Activated T-cell treated with anti-CD3 and anti-CD28 coated beads, Interleukin-2, amount 50 U/mL, for 4 hours (primary cell): Measurements from ENCODE around the gene PGPEP1. TPM values are rescaled to one million over a fixed set of nuclear protein-coding genes. Genes with fewer than 3 reads are reported as not detected.

Experiments used
- ATAC-seq, 2 donors: fragments of 200-7000 bp; cut with Tn5 transposase; one replicate each; pipeline ENCODE4 v1.10.0; 2021
- DNase-seq: peaks from one replicate; pipeline ENCODE4 v3.0.0-alpha.2; 2020
- H3K27me3 Mint-ChIP-seq: one replicate; pipeline ENCODE4 v1.8.0; 2021; ENCODE audit warnings: low read depth, mixed read lengths
- H3K36me3 Mint-ChIP-seq: one replicate; pipeline ENCODE4 v1.8.0; 2022; ENCODE audit warnings: mixed read lengths; ENCODE audit not compliant: insufficient read depth
- H3K4me1 Mint-ChIP-seq: one replicate; pipeline ENCODE4 v1.8.0; 2021; ENCODE audit warnings: low read depth, mixed read lengths
- H3K4me3 Mint-ChIP-seq: one replicate; pipeline ENCODE4 v1.8.0; 2021; ENCODE audit warnings: mild to moderate bottlenecking, moderate library complexity, mixed read lengths
- H3K9me3 Mint-ChIP-seq: one replicate; pipeline ENCODE4 v1.8.0; 2021; ENCODE audit warnings: mixed read lengths
- total RNA-seq, 3 donors: library from RNA; stranded (reverse); gene quantifications; one replicate each; pipeline ENCODE4 v1.2.1, GENCODE V29; 2021

PGPEP1 gene
- total RNA-seq, 3 donors from 2014 or later, result 12.8 to 14.7 (median 13.0) TPM

- Mint-ChIP-seq H3K4me3 (no peak overlapping the region), H3K9me3 (no peaks in the 10 kb centered on the region), H3K36me3 (peaks cover 1% of the 10 kb centered on the region), H3K4me1 (peaks cover 57% of the 10 kb centered on the region), H3K27me3 (no peaks in the 10 kb centered on the region)
- ATAC-seq (no peak), DNase-seq (no peak)
These were observed 38.7 kb upstream of the PGPEP1 start for GRCh38 chr19:18301718-18302111.

GRCh38 chr19:18304208-18304457 is 36.3 kb upstream of the PGPEP1 start:
- Mint-ChIP-seq H3K27me3 (no peaks in the 10 kb centered on the region), H3K4me1 (peaks cover 52% of the 10 kb centered on the region), H3K36me3 (peaks cover 7% of the 10 kb centered on the region), H3K9me3 (no peaks in the 10 kb centered on the region), H3K4me3 (peak overlapping the region; percentile 90)
- peak; percentile 8 to 12 for ATAC-seq
- DNase-seq, result no peak

GRCh38 chr19:18304458-18305310 is 35.7 kb upstream of the PGPEP1 start:
- peaks cover 7% of the 10 kb centered on the region for H3K36me3 Mint-ChIP-seq
- peaks cover 51% of the 10 kb centered on the region for H3K4me1 Mint-ChIP-seq
- peak overlapping the region; percentile 90 for H3K4me3 Mint-ChIP-seq
- no peaks in the 10 kb centered on the region for H3K9me3 Mint-ChIP-seq
- ATAC-seq (peak; percentile 86 to 87), DNase-seq (peak; percentile 84)
- H3K27me3 Mint-ChIP-seq, result no peaks in the 10 kb centered on the region

GRCh38 chr19:18306209-18306887 is 34.0 kb upstream of the PGPEP1 start:
- Mint-ChIP-seq H3K36me3 (peaks cover 7% of the 10 kb centered on the region), H3K9me3 (no peaks in the 10 kb centered on the region)

GRCh38 chr19:18306888-18307260 is 33.5 kb upstream of the PGPEP1 start:
- no peak for DNase-seq
- no peaks in the 10 kb centered on the region for H3K9me3 Mint-ChIP-seq
- peaks cover 7% of the 10 kb centered on the region for H3K36me3 Mint-ChIP-seq
- peaks cover 47% of the 10 kb centered on the region for H3K4me1 Mint-ChIP-seq
- no peak for ATAC-seq
- H3K4me3 Mint-ChIP-seq, result peak overlapping the region; percentile 33
- no peaks in the 10 kb centered on the region for H3K27me3 Mint-ChIP-seq

More at GRCh38 chr19:18306209-18306887, 34.0 kb upstream of the PGPEP1 start:
- ATAC-seq, result no peak
- H3K27me3 Mint-ChIP-seq, result no peaks in the 10 kb centered on the region
- no peak for DNase-seq
- peak overlapping the region; percentile 33 for H3K4me3 Mint-ChIP-seq
- peaks cover 51% of the 10 kb centered on the region for H3K4me1 Mint-ChIP-seq

DNA sequence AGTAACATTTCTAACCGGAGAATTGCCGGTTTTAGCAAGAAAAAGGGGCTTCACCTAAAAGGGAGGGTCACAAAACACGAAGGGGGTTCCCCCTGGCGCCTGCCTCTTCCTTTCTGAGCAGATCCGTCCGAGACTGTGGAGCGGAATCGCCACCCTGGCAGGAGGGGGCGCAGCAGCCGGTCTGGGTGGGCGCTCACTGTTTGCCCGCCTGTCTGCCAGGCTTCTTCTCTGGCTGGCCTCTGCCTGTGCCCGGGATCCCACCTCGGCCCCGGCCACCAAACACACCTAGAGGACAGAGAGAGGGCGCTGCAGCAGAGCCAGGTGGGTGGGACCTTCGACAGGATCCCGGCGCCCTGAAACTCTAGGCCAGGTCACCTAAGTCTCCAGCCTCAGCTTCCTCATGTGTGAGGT is 33.1 kb upstream of the PGPEP1 start:
- no peaks in the 10 kb centered on the region for H3K9me3 Mint-ChIP-seq
- H3K4me3 Mint-ChIP-seq, result peak overlapping the region; percentile 31
- no peaks in the 10 kb centered on the region for H3K27me3 Mint-ChIP-seq
- DNase-seq, result no peak
- H3K4me1 Mint-ChIP-seq, result peaks cover 44% of the 10 kb centered on the region
- H3K36me3 Mint-ChIP-seq, result peaks cover 7% of the 10 kb centered on the region
- ATAC-seq, result no peak

- Mint-ChIP-seq H3K27me3 (no peaks in the 10 kb centered on the region), H3K36me3 (peaks cover 11% of the 10 kb centered on the region), H3K9me3 (no peaks in the 10 kb centered on the region), H3K4me3 (no peak overlapping the region), H3K4me1 (peaks cover 42% of the 10 kb centered on the region)
- DNase-seq (no peak), ATAC-seq (no peak)
These were observed 32.1 kb upstream of the PGPEP1 start for GRCh38 chr19:18308051-18308947.

- H3K4me1 Mint-ChIP-seq, result peaks cover 36% of the 10 kb centered on the region
- no peak for ATAC-seq
- no peaks in the 10 kb centered on the region for H3K9me3 Mint-ChIP-seq
- DNase-seq, result no peak
- H3K27me3 Mint-ChIP-seq, result no peaks in the 10 kb centered on the region
- no peak overlapping the region for H3K4me3 Mint-ChIP-seq
- H3K36me3 Mint-ChIP-seq, result peaks cover 11% of the 10 kb centered on the region
These were observed 31.5 kb upstream of the PGPEP1 start for GRCh38 chr19:18308948-18309325.

DNA sequence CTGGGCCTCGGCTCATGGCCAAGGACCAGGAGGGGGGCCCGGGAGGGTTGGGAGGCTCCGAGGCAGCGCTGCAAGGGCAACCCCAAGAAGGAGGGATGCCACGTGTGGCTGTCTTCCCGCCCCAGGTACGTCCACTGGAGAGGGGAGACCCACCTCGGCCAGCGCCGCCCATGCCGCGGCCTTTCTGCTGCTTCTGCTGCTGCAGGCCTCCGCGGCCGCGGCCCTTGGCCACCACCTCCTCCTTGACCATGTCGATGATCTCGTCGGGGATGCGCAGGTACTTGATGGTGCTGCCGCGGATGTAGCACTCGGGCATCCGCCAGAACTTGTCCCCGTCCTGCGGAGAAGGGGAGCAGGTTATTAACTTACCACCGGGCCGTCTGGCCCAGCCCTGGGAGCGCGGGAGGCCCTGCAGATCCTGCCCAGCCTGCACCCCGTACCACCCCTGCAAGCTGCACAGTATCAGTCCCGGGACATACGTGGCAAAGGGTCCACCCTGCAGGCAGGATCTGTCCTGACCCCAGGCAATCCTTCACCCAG is 30.8 kb upstream of the PGPEP1 start:
- peaks cover 30% of the 10 kb centered on the region for H3K4me1 Mint-ChIP-seq
- DNase-seq (no peak), ATAC-seq (no peak)
- H3K36me3 Mint-ChIP-seq, result peaks cover 13% of the 10 kb centered on the region
- H3K9me3 Mint-ChIP-seq, result no peaks in the 10 kb centered on the region
- no peak overlapping the region for H3K4me3 Mint-ChIP-seq
- H3K27me3 Mint-ChIP-seq, result no peaks in the 10 kb centered on the region

DNA sequence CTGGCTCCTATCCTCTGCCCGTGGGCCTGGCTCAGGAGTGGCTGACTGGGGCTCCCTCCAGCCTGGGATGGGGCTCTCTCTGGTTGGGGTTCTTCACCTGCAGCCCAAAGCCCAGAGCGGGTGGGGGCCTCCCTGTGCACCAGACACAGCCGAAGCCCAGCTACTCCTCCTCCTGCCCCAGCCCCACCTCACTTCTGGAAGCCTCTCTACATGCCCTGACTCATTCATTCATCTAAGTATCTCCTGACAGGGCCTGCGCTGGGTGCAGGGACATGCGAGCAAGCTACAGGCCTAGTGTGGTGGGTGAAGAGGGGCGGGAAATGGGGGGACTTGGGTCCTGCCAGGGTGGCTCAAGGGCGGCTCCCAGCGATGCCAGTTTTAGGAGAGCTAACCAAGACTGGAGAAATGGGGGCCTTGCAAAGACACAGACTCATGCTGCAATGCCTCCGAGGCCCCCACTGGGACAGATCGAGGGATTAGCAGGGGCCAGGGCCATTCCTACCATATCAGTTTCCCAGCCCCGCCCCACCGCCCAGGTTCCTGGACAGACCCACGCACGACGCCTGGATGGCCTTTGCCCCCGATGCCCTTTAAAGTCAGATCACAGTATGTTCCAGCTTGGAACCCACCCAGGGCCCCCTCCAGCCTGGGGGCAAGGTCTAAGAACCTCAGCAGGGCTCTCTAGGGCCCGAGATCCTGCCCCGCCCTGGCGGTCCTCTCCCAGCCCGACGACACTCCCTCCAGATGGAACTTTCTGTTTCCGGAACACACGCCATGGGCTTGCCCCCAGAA is 30.1 kb upstream of the PGPEP1 start:
- Mint-ChIP-seq H3K9me3 (no peaks in the 10 kb centered on the region), H3K4me3 (no peak overlapping the region), H3K27me3 (no peaks in the 10 kb centered on the region), H3K4me1 (peaks cover 23% of the 10 kb centered on the region), H3K36me3 (peaks cover 13% of the 10 kb centered on the region)
- no peak for DNase-seq
- no peak for ATAC-seq

DNA sequence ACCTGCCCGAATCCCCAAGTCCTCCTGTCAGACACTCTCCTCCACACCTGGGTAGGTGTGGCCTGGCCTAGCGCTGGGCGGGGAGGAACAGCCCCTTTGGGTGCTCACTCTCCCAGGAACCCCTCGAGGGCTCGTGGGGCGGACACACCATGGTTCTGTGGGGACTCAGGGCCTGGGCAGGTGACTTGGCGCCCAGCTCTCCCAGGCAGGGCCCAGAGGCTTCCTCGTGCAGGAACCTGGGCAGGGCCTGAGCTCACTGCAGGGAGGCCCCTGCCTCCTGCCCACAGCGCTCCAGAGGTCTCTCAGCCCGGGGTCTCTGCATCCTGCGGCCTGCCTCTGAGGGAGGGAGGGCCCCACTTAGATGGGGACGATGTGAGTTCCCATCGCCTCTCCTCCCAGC is 29.4 kb upstream of the PGPEP1 start:
- Mint-ChIP-seq H3K9me3 (no peaks in the 10 kb centered on the region), H3K4me3 (no peak overlapping the region), H3K4me1 (peaks cover 18% of the 10 kb centered on the region), H3K36me3 (peaks cover 13% of the 10 kb centered on the region), H3K27me3 (no peaks in the 10 kb centered on the region)
- no peak for ATAC-seq
- no peak for DNase-seq

DNA sequence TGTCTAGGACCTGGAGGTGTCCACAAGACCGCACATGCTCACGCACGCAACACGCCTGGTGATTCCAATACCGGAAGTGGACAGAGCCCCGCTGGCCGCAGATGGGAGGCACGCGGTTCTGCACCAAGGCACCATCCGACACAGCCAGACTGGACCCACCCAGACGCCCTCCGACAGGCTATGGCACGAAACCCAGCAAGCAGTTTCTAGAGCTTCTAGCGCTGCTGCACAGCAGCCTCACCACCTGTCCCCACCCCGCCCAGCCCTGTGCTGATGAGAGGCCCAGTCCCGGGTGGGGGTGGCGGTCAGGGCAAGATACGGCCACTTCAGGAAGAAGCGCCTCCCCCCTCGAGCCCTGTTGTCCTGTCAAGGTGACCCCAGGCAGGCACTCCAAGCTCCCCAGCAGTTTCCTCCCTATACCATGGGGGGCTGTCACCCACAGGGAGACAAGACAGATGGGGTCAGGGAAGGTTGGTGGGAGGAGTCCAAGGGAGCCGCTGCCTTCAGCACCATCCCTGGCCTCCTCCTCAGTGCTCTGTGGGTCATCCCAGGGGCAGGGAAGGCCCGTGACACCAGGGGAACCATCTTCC is 28.8 kb upstream of the PGPEP1 start:
- no peaks in the 10 kb centered on the region for H3K9me3 Mint-ChIP-seq

DNA sequence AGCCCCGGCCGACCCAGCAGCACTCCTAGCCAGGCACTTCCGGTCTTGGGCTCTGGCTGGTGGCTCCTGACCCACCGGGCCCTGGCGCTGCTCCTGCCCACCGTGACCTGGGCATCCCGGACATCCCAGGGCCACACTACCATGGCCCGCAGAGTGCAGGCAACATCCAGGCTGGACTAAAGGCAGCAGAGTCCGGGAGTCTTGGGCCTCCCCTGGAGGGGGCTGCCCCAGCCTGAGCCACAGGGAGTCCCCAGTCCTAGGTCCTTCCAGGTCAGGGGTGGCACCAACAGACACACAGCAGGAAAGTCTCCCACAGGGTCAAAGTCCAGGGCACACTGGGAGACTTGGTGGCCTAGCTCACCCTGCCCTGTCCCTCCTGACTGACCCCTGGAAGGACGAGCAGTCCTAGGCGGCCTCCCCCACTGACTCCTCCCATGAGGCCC is 28.3 kb upstream of the PGPEP1 start:
- no peak for ATAC-seq
- no peaks in the 10 kb centered on the region for H3K9me3 Mint-ChIP-seq
- H3K36me3 Mint-ChIP-seq, result peaks cover 11% of the 10 kb centered on the region
- no peak overlapping the region for H3K4me3 Mint-ChIP-seq
- H3K4me1 Mint-ChIP-seq, result peaks cover 7% of the 10 kb centered on the region
- H3K27me3 Mint-ChIP-seq, result no peaks in the 10 kb centered on the region
- no peak for DNase-seq

More for the DNA sequence above, 28.8 kb upstream of the PGPEP1 start:
- ATAC-seq, result no peak
- Mint-ChIP-seq H3K4me1 (peaks cover 11% of the 10 kb centered on the region), H3K27me3 (no peaks in the 10 kb centered on the region), H3K36me3 (peaks cover 13% of the 10 kb centered on the region), H3K4me3 (no peak overlapping the region)
- no peak for DNase-seq
